Measurements from ENCODE around the gene RAB14. TPM values are rescaled to one million over a fixed set of nuclear protein-coding genes. Genes with fewer than 3 reads are reported as not detected.

The RAB14 gene
- total RNA-seq, 1 experiment from 2014 or later = 49.5 TPM

DNA sequence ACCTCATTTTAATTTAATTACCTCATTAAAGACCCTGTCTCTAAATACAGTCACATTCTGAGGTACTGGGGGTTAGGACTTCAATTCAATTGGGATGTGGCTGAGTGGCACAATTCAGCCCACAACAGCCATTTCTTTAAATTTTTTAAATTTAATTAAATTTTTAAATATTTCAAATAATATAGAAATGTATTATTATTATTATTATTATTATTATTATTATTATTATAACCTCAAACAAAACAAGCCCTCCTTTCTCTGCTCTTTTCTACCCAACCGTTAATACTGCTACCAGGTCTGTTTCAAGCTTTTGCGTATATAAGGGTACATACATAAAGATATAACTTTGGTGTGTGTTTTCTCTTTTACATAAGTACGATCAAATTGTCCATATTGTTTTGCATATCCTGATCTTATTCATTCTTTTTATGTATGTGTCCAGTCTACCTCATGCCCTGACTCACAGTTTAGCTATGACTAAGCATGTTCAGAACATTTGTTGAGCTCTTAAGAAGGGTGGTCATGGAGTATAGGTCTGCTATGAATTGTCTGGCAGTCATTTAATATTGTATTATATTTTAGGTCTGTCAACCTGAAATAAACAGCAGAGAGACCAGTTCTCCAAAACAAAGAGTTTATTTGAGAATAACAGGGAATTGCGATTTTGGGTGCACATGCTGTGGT, 16.1 kb upstream of the RAB14 start:
- no peaks in the 10 kb centered on the region for H3K27me3 ChIP-seq (ENCODE audit: low read length)
- no peak overlapping the region for H3K9ac ChIP-seq (ENCODE audit: low read length)
- peaks cover 4% of the 10 kb centered on the region for H3K4me1 ChIP-seq (ENCODE audit: low read length)
- H3K4me2 ChIP-seq (ENCODE audit: low read depth, low read length, poor library complexity, severe bottlenecking) = no peak overlapping the region
- no peak for DNase-seq
- H4K20me1 ChIP-seq (ENCODE audit: insufficient read depth, low read depth, low read length) = no peaks in the 10 kb centered on the region
- no peak overlapping the region for H3K27ac ChIP-seq (ENCODE audit: low read length)
- 0 out of 2 replicates have a peak, but pooled peaks cover 3% of the 10 kb centered on the region for H3K79me2 ChIP-seq (ENCODE audit: low read length)
- no peaks in the 10 kb centered on the region for H3K9me3 ChIP-seq (ENCODE audit: low read length)
- no peaks in the 10 kb centered on the region for H3K36me3 ChIP-seq (ENCODE audit: insufficient read depth, low read length)
- H3K4me3 ChIP-seq (ENCODE audit: low read length) = no peak overlapping the region
- no peak overlapping the region for H2AFZ ChIP-seq (ENCODE audit: low read length)
- no peaks in the 10 kb centered on the region for H3K9me2 ChIP-seq (replicated peaks; ENCODE audit: insufficient read depth, low read length)

GRCh38 chr9:121216271-121216805, 14.7 kb upstream of the RAB14 start:
- no peaks in the 10 kb centered on the region for H3K9me3 ChIP-seq (ENCODE audit: low read length)
- H3K9ac ChIP-seq (ENCODE audit: low read length) = no peak overlapping the region
- H4K20me1 ChIP-seq (ENCODE audit: insufficient read depth, low read depth, low read length) = no peaks in the 10 kb centered on the region
- H3K27me3 ChIP-seq (ENCODE audit: low read length) = no peaks in the 10 kb centered on the region
- no peak for DNase-seq
- no peak overlapping the region for H2AFZ ChIP-seq (ENCODE audit: low read length)
- H3K79me2 ChIP-seq (ENCODE audit: low read length) = no peaks in the 10 kb centered on the region
- no peak overlapping the region for H3K4me2 ChIP-seq (ENCODE audit: low read depth, low read length, poor library complexity, severe bottlenecking)
- no peaks in the 10 kb centered on the region for H3K9me2 ChIP-seq (replicated peaks; ENCODE audit: insufficient read depth, low read length)
- peaks cover 6% of the 10 kb centered on the region for H3K4me1 ChIP-seq (ENCODE audit: low read length)
- H3K27ac ChIP-seq (ENCODE audit: low read length) = no peak overlapping the region
- no peaks in the 10 kb centered on the region; the same call in 1 of the 2 replicates for H3K36me3 ChIP-seq (ENCODE audit: insufficient read depth, low read length)
- no peak overlapping the region for H3K4me3 ChIP-seq (ENCODE audit: low read length)

- Histone ChIP-seq H3K4me2 (ENCODE audit: low read depth, low read length, poor library complexity, severe bottlenecking) (no peak overlapping the region), H3K9me3 (ENCODE audit: low read length) (no peaks in the 10 kb centered on the region), H3K4me1 (ENCODE audit: low read length) (peaks cover 10% of the 10 kb centered on the region), H3K79me2 (ENCODE audit: low read length) (no peaks in the 10 kb centered on the region), H3K36me3 (ENCODE audit: insufficient read depth, low read length) (no peaks in the 10 kb centered on the region; the same call in 1 of the 2 replicates), H3K9me2 (replicated peaks; ENCODE audit: insufficient read depth, low read length) (no peaks in the 10 kb centered on the region), H3K27me3 (ENCODE audit: low read length) (no peaks in the 10 kb centered on the region), H4K20me1 (ENCODE audit: insufficient read depth, low read depth, low read length) (no peaks in the 10 kb centered on the region), H3K4me3 (ENCODE audit: low read length) (no peak overlapping the region), H3K9ac (ENCODE audit: low read length) (no peak overlapping the region), H3K27ac (ENCODE audit: low read length) (no peak overlapping the region), H2AFZ (ENCODE audit: low read length) (no peak overlapping the region)
- no peak for DNase-seq
These were observed 12.3 kb upstream of the RAB14 start for GRCh38 chr9:121214005-121214404.

GRCh38 chr9:121213136-121213806, 11.6 kb upstream of the RAB14 start:
- peak overlapping the region; percentile 96 for H2AFZ ChIP-seq (ENCODE audit: low read length)

GRCh38 chr9:121210536-121210935, 8.9 kb upstream of the RAB14 start:
- Histone ChIP-seq H3K4me2 (ENCODE audit: low read depth, low read length, poor library complexity, severe bottlenecking) (no peak overlapping the region), H3K9me2 (replicated peaks; ENCODE audit: insufficient read depth, low read length) (no peaks in the 10 kb centered on the region), H2AFZ (ENCODE audit: low read length) (no peak overlapping the region), H3K27ac (ENCODE audit: low read length) (no peak overlapping the region), H3K4me3 (ENCODE audit: low read length) (no peak overlapping the region), H3K79me2 (ENCODE audit: low read length) (peaks cover 7% of the 10 kb centered on the region; the same call in 1 of the 2 replicates), H3K4me1 (ENCODE audit: low read length) (peaks cover 45% of the 10 kb centered on the region), H3K27me3 (ENCODE audit: low read length) (no peaks in the 10 kb centered on the region), H3K9me3 (ENCODE audit: low read length) (no peaks in the 10 kb centered on the region), H3K9ac (ENCODE audit: low read length) (no peak overlapping the region), H3K36me3 (ENCODE audit: insufficient read depth, low read length) (no peaks in the 10 kb centered on the region; the same call in 1 of the 2 replicates), H4K20me1 (ENCODE audit: insufficient read depth, low read depth, low read length) (no peaks in the 10 kb centered on the region)
- DNase-seq = no peak

More at GRCh38 chr9:121213136-121213806, 11.6 kb upstream of the RAB14 start:
- H3K27me3 ChIP-seq (ENCODE audit: low read length) = no peaks in the 10 kb centered on the region
- H3K79me2 ChIP-seq (ENCODE audit: low read length) = peaks cover 2% of the 10 kb centered on the region; the same call in 1 of the 2 replicates
- peak overlapping the region; percentile 34 for H3K4me2 ChIP-seq (ENCODE audit: low read depth, low read length, poor library complexity, severe bottlenecking)
- peaks cover 17% of the 10 kb centered on the region for H3K4me1 ChIP-seq (ENCODE audit: low read length)
- H3K4me3 ChIP-seq (ENCODE audit: low read length) = no peak overlapping the region
- DNase-seq = peak; percentile 92
- H3K9ac ChIP-seq (ENCODE audit: low read length) = no peak overlapping the region; the same call in 1 of the 2 replicates
- peak overlapping the region; percentile 5; the same call in 1 of the 2 replicates for H3K27ac ChIP-seq (ENCODE audit: low read length)
- H3K9me3 ChIP-seq (ENCODE audit: low read length) = no peaks in the 10 kb centered on the region
- H3K36me3 ChIP-seq (ENCODE audit: insufficient read depth, low read length) = no peaks in the 10 kb centered on the region; the same call in 1 of the 2 replicates
- no peaks in the 10 kb centered on the region for H3K9me2 ChIP-seq (replicated peaks; ENCODE audit: insufficient read depth, low read length)
- no peaks in the 10 kb centered on the region for H4K20me1 ChIP-seq (ENCODE audit: insufficient read depth, low read depth, low read length)

GRCh38 chr9:121207371-121207940, 5.8 kb upstream of the RAB14 start:
- Histone ChIP-seq H3K9me2 (replicated peaks; ENCODE audit: insufficient read depth, low read length) (no peaks in the 10 kb centered on the region), H3K79me2 (ENCODE audit: low read length) (peaks cover 7% of the 10 kb centered on the region), H4K20me1 (ENCODE audit: insufficient read depth, low read depth, low read length) (no peaks in the 10 kb centered on the region), H3K36me3 (ENCODE audit: insufficient read depth, low read length) (no peaks in the 10 kb centered on the region; the same call in 1 of the 2 replicates), H3K4me1 (ENCODE audit: low read length) (peaks cover 56% of the 10 kb centered on the region), H3K4me3 (ENCODE audit: low read length) (peak overlapping the region; percentile 47), H3K27me3 (ENCODE audit: low read length) (no peaks in the 10 kb centered on the region), H3K4me2 (ENCODE audit: low read depth, low read length, poor library complexity, severe bottlenecking) (peak overlapping the region; percentile 70), H3K27ac (ENCODE audit: low read length) (peak overlapping the region; percentile 96), H3K9ac (ENCODE audit: low read length) (peak overlapping the region; percentile 58), H3K9me3 (ENCODE audit: low read length) (no peaks in the 10 kb centered on the region), H2AFZ (ENCODE audit: low read length) (peak overlapping the region; percentile 36; the same call in 1 of the 2 replicates)
- DNase-seq = peak; percentile 88

DNA sequence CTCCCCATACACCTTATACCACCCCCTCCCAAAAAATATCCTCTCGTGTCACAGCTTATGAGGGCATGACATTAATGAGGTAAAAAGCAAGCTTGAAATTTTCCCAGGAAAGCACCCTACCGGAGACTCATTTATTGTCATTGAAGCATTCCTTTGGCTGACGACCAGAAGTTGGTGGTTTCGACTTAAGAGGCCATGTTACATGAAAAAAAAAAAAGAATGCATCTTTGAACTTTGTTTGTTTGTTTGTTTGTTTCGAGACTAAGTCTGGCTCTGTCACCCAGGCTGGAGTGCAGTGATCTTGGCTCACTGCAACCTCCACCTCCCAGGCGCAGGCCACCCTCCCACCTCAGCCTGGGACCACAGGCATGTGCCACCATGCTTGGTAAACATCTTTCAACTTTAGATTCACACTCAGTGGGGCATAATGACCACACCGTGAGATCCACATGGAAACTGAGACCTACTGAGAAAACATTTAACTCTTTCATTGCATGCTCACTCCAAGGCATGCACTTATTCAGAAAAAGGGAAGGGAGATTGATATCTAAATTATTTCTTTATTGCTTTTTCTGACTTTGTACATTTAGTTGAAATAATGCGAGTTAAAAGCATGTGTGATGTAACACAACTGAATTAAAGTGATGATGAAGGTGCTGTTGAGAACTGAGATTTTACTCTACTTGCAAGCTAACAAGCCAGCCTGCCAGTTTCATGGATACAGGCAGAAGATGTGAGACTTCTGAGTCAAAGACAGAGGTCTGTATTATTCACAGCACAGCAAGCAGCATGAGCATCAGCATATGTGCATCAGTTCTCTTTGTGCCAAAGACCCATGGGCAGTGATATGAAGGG, 5.1 kb upstream of the RAB14 start:
- peak; percentile 51 for DNase-seq
- Histone ChIP-seq H3K36me3 (ENCODE audit: insufficient read depth, low read length) (no peaks in the 10 kb centered on the region; the same call in 1 of the 2 replicates), H3K27me3 (ENCODE audit: low read length) (no peaks in the 10 kb centered on the region), H3K9me3 (ENCODE audit: low read length) (no peaks in the 10 kb centered on the region), H2AFZ (ENCODE audit: low read length) (peak overlapping the region; percentile 36; the same call in 1 of the 2 replicates), H3K79me2 (ENCODE audit: low read length) (peaks cover 12% of the 10 kb centered on the region), H3K4me3 (ENCODE audit: low read length) (peak overlapping the region; percentile 47), H3K27ac (ENCODE audit: low read length) (peak overlapping the region; percentile 96), H3K4me1 (ENCODE audit: low read length) (peaks cover 60% of the 10 kb centered on the region), H3K9me2 (replicated peaks; ENCODE audit: insufficient read depth, low read length) (no peaks in the 10 kb centered on the region), H4K20me1 (ENCODE audit: insufficient read depth, low read depth, low read length) (no peaks in the 10 kb centered on the region), H3K4me2 (ENCODE audit: low read depth, low read length, poor library complexity, severe bottlenecking) (peak overlapping the region; percentile 70), H3K9ac (ENCODE audit: low read length) (peak overlapping the region; percentile 58)
